Upper lobe of right lung (tissue), 1 donor: ENCODE results near the gene TSPAN5. TPM values are rescaled to one million over a fixed set of nuclear protein-coding genes. Genes with fewer than 3 reads are reported as not detected.

ENCODE experiments used
- ATAC-seq: fragments of 200-7000 bp; cut with Tn5 transposase; one replicate; pipeline ENCODE4 v1.9.1; 2020; ENCODE audit warnings: mild to moderate bottlenecking, moderate library complexity
- DNase-seq: peaks from one replicate; pipeline ENCODE4 v3.0.0-alpha.2; 2020
- H3K27ac ChIP-seq: fragments of 200-600 bp; one replicate; pipeline ENCODE4 v1.8.0; 2022
- H3K27me3 ChIP-seq: fragments of 200-600 bp; one replicate; pipeline ENCODE4 v1.8.0; 2022; ENCODE audit warnings: mild to moderate bottlenecking
- H3K36me3 ChIP-seq: fragments of 200-600 bp; one replicate; pipeline ENCODE4 v1.8.0; 2022
- H3K4me1 ChIP-seq: fragments of 200-600 bp; one replicate; pipeline ENCODE4 v1.8.0; 2022
- H3K4me3 ChIP-seq: fragments of 200-600 bp; one replicate; pipeline ENCODE4 v1.8.0; 2022; ENCODE audit warnings: mild to moderate bottlenecking
- H3K9me3 ChIP-seq: fragments of 200-600 bp; one replicate; pipeline ENCODE4 v1.8.0; 2022
- intact Hi-C: fragments of 100-400 bp; cut with DNase I; formaldehyde crosslinking; loops from one replicate; pipeline ENCODE4 v1.11.0; 2022
- total RNA-seq: library from RNA; stranded (reverse); fragmentation: NEBNext Ultra II Directional; extraction: Animal tissue kit (Norgen Biotek cat#: 25700); gene quantifications from one replicate; pipeline ENCODE4 v1.2.1, GENCODE V29; 2021
- TF ChIP-seq, protein P1 (sequence below): fragments of 200-600 bp; IDR thresholded peaks from one replicate; pipeline ENCODE4 v1.8.0; 2022; ENCODE audit warnings: antibody characterized with exemption
- donor health status: DM: no; HTN: yes; CAD: no; lungs with severe emphysema.

Gene TSPAN5
- total RNA-seq, 1 donor from 2014 or later = 6.9 TPM

DNA sequence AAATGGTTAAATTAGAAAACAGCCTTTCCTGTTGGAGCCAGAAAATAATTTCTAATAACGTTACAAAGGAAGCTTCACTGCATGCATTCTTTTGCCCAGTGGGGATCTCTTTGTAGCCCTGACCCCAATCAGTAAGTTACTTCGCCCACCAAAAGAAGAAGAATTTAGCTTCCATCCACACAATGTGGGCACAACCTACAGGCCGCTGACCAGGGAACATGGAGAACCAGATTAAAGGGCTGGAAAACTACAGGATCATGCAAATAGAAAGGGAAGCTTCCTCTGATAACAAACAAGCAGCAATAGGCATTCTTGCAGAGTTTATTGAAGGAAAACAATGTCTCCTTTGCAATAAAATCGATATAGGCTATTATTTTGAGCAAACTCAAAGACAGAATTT is 21.3 kb upstream of the TSPAN5 start:
- TF ChIP-seq, protein P1, sequence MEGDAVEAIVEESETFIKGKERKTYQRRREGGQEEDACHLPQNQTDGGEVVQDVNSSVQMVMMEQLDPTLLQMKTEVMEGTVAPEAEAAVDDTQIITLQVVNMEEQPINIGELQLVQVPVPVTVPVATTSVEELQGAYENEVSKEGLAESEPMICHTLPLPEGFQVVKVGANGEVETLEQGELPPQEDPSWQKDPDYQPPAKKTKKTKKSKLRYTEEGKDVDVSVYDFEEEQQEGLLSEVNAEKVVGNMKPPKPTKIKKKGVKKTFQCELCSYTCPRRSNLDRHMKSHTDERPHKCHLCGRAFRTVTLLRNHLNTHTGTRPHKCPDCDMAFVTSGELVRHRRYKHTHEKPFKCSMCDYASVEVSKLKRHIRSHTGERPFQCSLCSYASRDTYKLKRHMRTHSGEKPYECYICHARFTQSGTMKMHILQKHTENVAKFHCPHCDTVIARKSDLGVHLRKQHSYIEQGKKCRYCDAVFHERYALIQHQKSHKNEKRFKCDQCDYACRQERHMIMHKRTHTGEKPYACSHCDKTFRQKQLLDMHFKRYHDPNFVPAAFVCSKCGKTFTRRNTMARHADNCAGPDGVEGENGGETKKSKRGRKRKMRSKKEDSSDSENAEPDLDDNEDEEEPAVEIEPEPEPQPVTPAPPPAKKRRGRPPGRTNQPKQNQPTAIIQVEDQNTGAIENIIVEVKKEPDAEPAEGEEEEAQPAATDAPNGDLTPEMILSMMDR = no peak
- H3K4me3 ChIP-seq = no peak overlapping the region
- no peaks in the 10 kb centered on the region for H3K4me1 ChIP-seq
- intact Hi-C loops = no loop called here
- H3K27me3 ChIP-seq = no peaks in the 10 kb centered on the region
- DNase-seq = no peak
- H3K27ac ChIP-seq = no peak overlapping the region
- H3K9me3 ChIP-seq = no peaks in the 10 kb centered on the region
- H3K36me3 ChIP-seq = no peaks in the 10 kb centered on the region
- no peak for ATAC-seq

- Histone ChIP-seq H3K4me1 (no peaks in the 10 kb centered on the region), H3K9me3 (no peaks in the 10 kb centered on the region), H3K27me3 (peaks cover 3% of the 10 kb centered on the region), H3K36me3 (no peaks in the 10 kb centered on the region), H3K4me3 (no peak overlapping the region), H3K27ac (no peak overlapping the region)
- DNase-seq (no peak), ATAC-seq (no peak)
- TF ChIP-seq, protein P1 = no peak
- intact Hi-C loops = no loop called here
Observed at GRCh38 chr4:98677799-98678198, 19.4 kb upstream of the TSPAN5 start.

DNA sequence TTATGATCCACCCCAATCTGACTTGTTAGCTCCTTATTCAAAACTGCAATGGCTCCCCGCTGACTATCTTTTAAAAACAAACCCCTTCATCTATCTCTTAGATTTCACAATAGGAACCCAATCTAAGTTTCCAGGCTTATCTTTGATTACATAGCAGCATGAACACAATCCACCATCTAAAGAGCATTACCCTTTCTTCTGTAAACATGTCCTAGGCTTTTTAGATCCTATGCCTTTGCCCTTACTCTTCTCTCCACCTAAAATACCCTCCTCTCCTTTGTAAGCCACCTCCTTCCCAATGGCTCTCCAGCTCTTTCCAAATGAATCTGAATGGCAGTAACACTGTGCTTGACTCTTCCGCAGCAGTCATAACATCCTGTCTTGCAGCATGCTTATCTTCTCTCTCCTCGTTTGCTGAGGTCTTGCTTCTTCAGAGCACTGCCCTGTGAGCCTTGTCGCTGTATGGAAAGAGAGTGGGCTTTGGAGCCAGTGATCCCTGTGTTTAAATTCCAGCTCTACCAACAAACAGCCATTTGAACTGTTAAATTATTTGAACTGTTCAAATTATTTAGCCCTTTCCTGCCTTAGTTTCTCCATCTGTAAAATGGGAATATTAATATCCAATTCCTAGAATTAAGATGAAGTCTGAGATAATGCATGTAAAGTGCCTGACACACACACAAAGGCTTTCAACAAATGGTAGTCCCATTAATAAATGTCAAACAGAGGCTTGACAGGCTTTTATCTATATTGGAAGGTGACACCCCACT is 16.2 kb upstream of the TSPAN5 start:
- intact Hi-C loops = no loop called here
- Histone ChIP-seq H3K36me3 (no peaks in the 10 kb centered on the region), H3K9me3 (no peaks in the 10 kb centered on the region), H3K4me1 (no peaks in the 10 kb centered on the region), H3K27ac (no peak overlapping the region), H3K27me3 (peaks cover 3% of the 10 kb centered on the region), H3K4me3 (no peak overlapping the region)
- no peak for ATAC-seq
- TF ChIP-seq, protein P1 = no peak
- no peak for DNase-seq

DNA sequence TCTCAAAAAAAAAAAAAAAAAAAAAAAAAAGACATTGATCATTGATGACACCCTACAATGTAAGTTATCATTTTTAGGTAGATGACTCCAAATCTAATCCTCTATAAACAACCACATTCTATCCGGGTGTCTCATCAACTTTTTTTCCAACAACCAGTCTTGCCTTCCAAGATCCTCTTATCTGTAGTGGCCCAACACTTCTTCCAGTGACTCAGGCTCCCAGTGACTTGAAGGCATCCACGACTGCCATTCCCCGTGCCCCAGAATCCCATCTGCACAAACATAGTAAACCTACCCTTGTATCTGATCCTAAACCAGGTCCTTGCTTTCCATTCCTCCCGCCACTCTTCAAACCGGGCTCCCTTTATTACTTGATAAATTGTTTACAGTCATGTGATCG is 15.6 kb upstream of the TSPAN5 start:
- Histone ChIP-seq H3K27ac (no peak overlapping the region), H3K36me3 (no peaks in the 10 kb centered on the region), H3K9me3 (no peaks in the 10 kb centered on the region), H3K4me3 (no peak overlapping the region), H3K27me3 (peaks cover 3% of the 10 kb centered on the region), H3K4me1 (no peaks in the 10 kb centered on the region)
- ATAC-seq (no peak), DNase-seq (no peak)
- TF ChIP-seq, protein P1 = no peak
- intact Hi-C loops = no loop called here

DNA sequence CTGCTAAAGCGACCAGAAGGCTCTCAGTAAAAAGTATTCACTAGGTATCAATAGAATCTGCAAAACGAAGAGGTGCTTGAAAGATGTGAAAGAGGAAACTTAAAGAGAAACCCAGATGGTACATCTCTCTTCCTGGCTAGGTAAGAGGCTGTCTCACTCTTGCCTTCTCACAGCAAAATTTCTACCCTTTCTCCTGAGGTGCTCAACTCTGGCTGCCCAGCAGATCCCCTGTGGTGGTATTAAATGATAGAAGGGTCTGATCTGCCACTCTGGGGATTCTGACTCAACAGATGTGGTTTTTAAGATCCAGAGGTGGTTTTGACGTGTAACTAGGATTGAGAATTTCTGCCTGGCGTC is 14.9 kb upstream of the TSPAN5 start:
- Histone ChIP-seq H3K36me3 (no peaks in the 10 kb centered on the region), H3K27me3 (peaks cover 3% of the 10 kb centered on the region), H3K4me3 (no peak overlapping the region), H3K4me1 (no peaks in the 10 kb centered on the region), H3K27ac (no peak overlapping the region), H3K9me3 (no peaks in the 10 kb centered on the region)
- DNase-seq (no peak), ATAC-seq (no peak)
- TF ChIP-seq, protein P1 = no peak
- intact Hi-C loops = no loop called here
